ENCODE measurements around the gene FBXL15.

Gene FBXL15

GRCh38 chr10:102470579-102471546 lies 50.2 kb downstream of the FBXL15 start:
- no peak for DNase-seq (ENCODE audit: low read depth, low spot score)
- Histone ChIP-seq H3K4me3 (ENCODE audit: insufficient read length, low read depth) (no peak overlapping the region), H3K36me3 (ENCODE audit: insufficient read depth, insufficient read length, low read length) (peaks cover 4% of the 10 kb centered on the region), H3K9ac (ENCODE audit: insufficient read length, low read depth) (no peak overlapping the region), H3K27me3 (ENCODE audit: insufficient read depth, insufficient read length) (no peaks in the 10 kb centered on the region), H3K9me3 (ENCODE audit: insufficient read depth, low read length) (no peaks in the 10 kb centered on the region), H3K4me1 (ENCODE audit: insufficient read depth, insufficient read length) (no peaks in the 10 kb centered on the region)
- no peak for TF ChIP-seq YY1 (IDR thresholded peaks at IDR 0.05; ENCODE audit: insufficient read depth, insufficient read length)
- TF ChIP-seq SUZ12 (IDR thresholded peaks at IDR 0.05; ENCODE audit: extremely low read depth, insufficient read depth, insufficient read length), result no peak
- TF ChIP-seq ZNF274 (IDR thresholded peaks at IDR 0.05; ENCODE audit: low read depth, low read length), result no peak
